WTC11 (cell line): ENCODE measurements around the gene ZCCHC24. TPM values are rescaled to one million over a fixed set of nuclear protein-coding genes. Genes with fewer than 3 reads are reported as not detected.

Experiments
- ATAC-seq: fragments of 200-7000 bp; cut with Tn5 transposase; 2 replicates; pipeline ENCODE4 v1.10.0; 2021; ENCODE audit warnings: mild to moderate bottlenecking, moderate library complexity
- CTCF ChIA-PET: fragments of 300-600 bp; sonication (Branson Sonifier 250); formaldehyde crosslinking; loops from one replicate; lab custom pipeline; 2021; ENCODE audit warnings: antibody characterized with exemption; lab: Charles Lee
- POLR2A ChIA-PET: fragments of 350-600 bp; sonication (Branson Sonifier 250); formaldehyde crosslinking; loops from one replicate; lab custom pipeline; 2021; ENCODE audit warnings: antibody characterized with exemption; lab: Charles Lee
- DNase-seq: peaks from one replicate; pipeline ENCODE4 v3.0.0; 2021; ENCODE audit warnings: low spot score
- H3K27ac Mint-ChIP-seq: 2 replicates; pipeline ENCODE4 v1.8.0; 2021; ENCODE audit warnings: mixed read lengths
- H3K27me3 Mint-ChIP-seq: 2 replicates; pipeline ENCODE4 v1.8.0; 2021; ENCODE audit warnings: low read depth, mild to moderate bottlenecking, moderate library complexity, mixed read lengths
- H3K36me3 Mint-ChIP-seq: 2 replicates; pipeline ENCODE4 v1.8.0; 2021; ENCODE audit warnings: mixed read lengths
- H3K4me1 Mint-ChIP-seq: 2 replicates; pipeline ENCODE4 v1.8.0; 2022; ENCODE audit warnings: mixed read lengths
- H3K4me3 Mint-ChIP-seq: 2 replicates; pipeline ENCODE4 v1.8.0; 2021; ENCODE audit warnings: mild to moderate bottlenecking, moderate library complexity, mixed read lengths
- H3K9me3 Mint-ChIP-seq: 2 replicates; pipeline ENCODE4 v1.8.0; 2021; ENCODE audit warnings: mixed read lengths
- ARID4B ChIP-seq: sonication (generic); formaldehyde crosslinking; IDR thresholded peaks from 2 replicates; pipeline ENCODE4 v1.8.0; 2023; ENCODE audit warnings: missing genetic modification reagents, mild to moderate bottlenecking, borderline replicate concordance
- ATF1 ChIP-seq: sonication (generic); formaldehyde crosslinking; IDR thresholded peaks from 2 replicates; pipeline ENCODE4 v1.8.1; 2023; ENCODE audit warnings: mild to moderate bottlenecking, moderate library complexity, missing genetic modification reagents
- FOXP1 ChIP-seq: sonication (generic); formaldehyde crosslinking; IDR thresholded peaks from 2 replicates; pipeline ENCODE4 v1.8.0; 2022; ENCODE audit warnings: missing genetic modification reagents, mild to moderate bottlenecking, moderate library complexity, borderline replicate concordance
- GABPB1 ChIP-seq: sonication (generic); formaldehyde crosslinking; IDR thresholded peaks from 2 replicates; pipeline ENCODE4 v1.8.1; 2023; ENCODE audit warnings: mild to moderate bottlenecking, missing genetic modification reagents
- GTF2I ChIP-seq: fragments of 250-450 bp; sonication (Bioruptor Pico); conservative IDR thresholded peaks from 2 replicates; pipeline ENCODE4 v1.4.0; 2021; ENCODE audit warnings: mild to moderate bottlenecking
- HMGA2 ChIP-seq: fragments of 250-450 bp; sonication (Bioruptor Pico); IDR thresholded peaks from 2 replicates; pipeline ENCODE4 v1.4.0; 2021; ENCODE audit warnings: mild to moderate bottlenecking, moderate library complexity
- JUN ChIP-seq: sonication (generic); formaldehyde crosslinking; IDR thresholded peaks from 2 replicates; pipeline ENCODE4 v1.8.0; 2023; ENCODE audit warnings: mild to moderate bottlenecking, missing genetic modification reagents
- NFATC4 ChIP-seq: fragments of 250-450 bp; sonication (Bioruptor Pico); IDR thresholded peaks from 2 replicates; pipeline ENCODE4 v1.9.0; 2021; ENCODE audit warnings: mild to moderate bottlenecking
- NR1H2 ChIP-seq: sonication (generic); formaldehyde crosslinking; IDR thresholded peaks from 2 replicates; pipeline ENCODE4 v1.9.0; 2021; ENCODE audit warnings: mild to moderate bottlenecking, moderate library complexity, missing genetic modification reagents
- OVOL2 ChIP-seq: fragments of 250-450 bp; sonication (Bioruptor Pico); IDR thresholded peaks from 2 replicates; pipeline ENCODE4 v1.9.0; 2021; ENCODE audit warnings: mild to moderate bottlenecking, borderline replicate concordance
- RELA ChIP-seq: sonication (generic); formaldehyde crosslinking; IDR thresholded peaks from 2 replicates; pipeline ENCODE4 v1.8.1; 2022; ENCODE audit warnings: missing genetic modification reagents, mild to moderate bottlenecking, borderline replicate concordance
- RORB ChIP-seq: fragments of 250-450 bp; sonication (Bioruptor Pico); IDR thresholded peaks from 2 replicates; pipeline ENCODE4 v1.9.0; 2021; ENCODE audit warnings: mild to moderate bottlenecking
- TCF7 ChIP-seq: sonication (generic); formaldehyde crosslinking; IDR thresholded peaks from 2 replicates; pipeline ENCODE4 v1.8.0; 2022; ENCODE audit warnings: mild to moderate bottlenecking, low read depth, missing genetic modification reagents, moderate library complexity
- USF1 ChIP-seq: sonication (generic); formaldehyde crosslinking; IDR thresholded peaks from 2 replicates; pipeline ENCODE4 v1.8.0; 2022; ENCODE audit warnings: mild to moderate bottlenecking, missing genetic modification reagents
- USF2 ChIP-seq: sonication (generic); formaldehyde crosslinking; IDR thresholded peaks from 2 replicates; pipeline ENCODE4 v1.8.1; 2023; ENCODE audit warnings: mild to moderate bottlenecking, missing genetic modification reagents, moderate library complexity
- ZNF219 ChIP-seq: sonication (generic); formaldehyde crosslinking; IDR thresholded peaks from 2 replicates; pipeline ENCODE4 v1.8.0; 2023; ENCODE audit warnings: missing genetic modification reagents, mild to moderate bottlenecking, borderline replicate concordance
- ZNF532 ChIP-seq: fragments of 250-450 bp; sonication (Bioruptor Pico); IDR thresholded peaks from 2 replicates; pipeline ENCODE4 v1.9.0; 2021; ENCODE audit warnings: mild to moderate bottlenecking, borderline replicate concordance
- total RNA-seq: library from RNA; stranded (reverse); gene quantifications from 3 replicates; pipeline ENCODE4 v1.2.3, GENCODE V29; 2021

The ZCCHC24 gene
- total RNA-seq, 1 experiment from 2014 or later, result 7.7 TPM

GRCh38 chr10:79335470-79336235 lies 109.8 kb downstream of the ZCCHC24 start:
- peaks cover 11% of the 10 kb centered on the region for H3K27me3 Mint-ChIP-seq

GRCh38 chr10:79335094-79335469 lies 110.3 kb downstream of the ZCCHC24 start:
- ATAC-seq, result no peak
- peaks cover 11% of the 10 kb centered on the region for H3K27me3 Mint-ChIP-seq
- no peak for TF ChIP-seq USF1 (CRISPR knock-in tag)
- TF ChIP-seq OVOL2 (CRISPR knock-in tag), result no peak
- TF ChIP-seq FOXP1 (CRISPR knock-in tag), result no peak
- no peak for TF ChIP-seq ZNF532
- TF ChIP-seq RORB (CRISPR knock-in tag), result no peak
- TF ChIP-seq HMGA2, result no peak
- TF ChIP-seq TCF7 (CRISPR knock-in tag), result no peak
- TF ChIP-seq RELA (CRISPR knock-in tag), result no peak
- no peak for TF ChIP-seq USF2 (CRISPR knock-in tag)
- TF ChIP-seq NFATC4 (CRISPR knock-in tag), result no peak
- no peak for TF ChIP-seq NR1H2
- TF ChIP-seq JUN (CRISPR knock-in tag), result no peak
- no peak for TF ChIP-seq GTF2I (CRISPR knock-in tag)
- no peak for TF ChIP-seq ATF1 (CRISPR knock-in tag)
- TF ChIP-seq ARID4B (CRISPR knock-in tag), result no peak
- no peak for TF ChIP-seq ZNF219 (CRISPR knock-in tag)
- TF ChIP-seq, all 79 proteins: peak for 0
- H3K36me3 Mint-ChIP-seq, result peaks cover 8% of the 10 kb centered on the region; the same call in 1 of the 2 replicates
- DNase-seq, result no peak
- no peak overlapping the region for H3K4me3 Mint-ChIP-seq
- H3K27ac Mint-ChIP-seq, result no peak overlapping the region
- peaks cover 23% of the 10 kb centered on the region for H3K9me3 Mint-ChIP-seq
- ChIA-PET POLR2A (no interaction called here), CTCF (interaction anchor here (2.3 to 4.6 kb wide), 2 partner anchors 12 to 23 kb away, joined by 6 to 24 read pairs; partner anchors contain the start of gene PPIF)
- peaks cover 13% of the 10 kb centered on the region for H3K4me1 Mint-ChIP-seq

More at GRCh38 chr10:79335470-79336235, 109.8 kb downstream of the ZCCHC24 start:
- H3K27ac Mint-ChIP-seq, result no peak overlapping the region
- peaks cover 8% of the 10 kb centered on the region; the same call in 1 of the 2 replicates for H3K36me3 Mint-ChIP-seq
- H3K4me1 Mint-ChIP-seq, result peaks cover 13% of the 10 kb centered on the region
- H3K9me3 Mint-ChIP-seq, result peaks cover 23% of the 10 kb centered on the region
- no peak for TF ChIP-seq USF1 (CRISPR knock-in tag)
- peak; percentile 65; the same call in 1 of the 2 replicates for TF ChIP-seq GABPB1
- DNase-seq, result no peak
- ATAC-seq, result no peak; the same call in 1 of the 2 replicates
- ChIA-PET POLR2A (no interaction called here), CTCF (interaction anchor here (1.4 to 4.6 kb wide), 3 partner anchors 12 to 39 kb away, joined by 6 to 24 read pairs (median 8); partner anchors contain the start of gene PPIF)
- H3K4me3 Mint-ChIP-seq, result no peak overlapping the region
